SKM-1 treated with dmso at 0.1 percent for 144 hours (cell line): Measurements from ENCODE around the gene PDE11A.

Experiments
- DNase-seq: peaks from one replicate; lab custom pipeline; 2025; ENCODE audit not compliant: unreplicated experiment; lab: John Stamatoyannopoulos, UW

The PDE11A gene

DNA sequence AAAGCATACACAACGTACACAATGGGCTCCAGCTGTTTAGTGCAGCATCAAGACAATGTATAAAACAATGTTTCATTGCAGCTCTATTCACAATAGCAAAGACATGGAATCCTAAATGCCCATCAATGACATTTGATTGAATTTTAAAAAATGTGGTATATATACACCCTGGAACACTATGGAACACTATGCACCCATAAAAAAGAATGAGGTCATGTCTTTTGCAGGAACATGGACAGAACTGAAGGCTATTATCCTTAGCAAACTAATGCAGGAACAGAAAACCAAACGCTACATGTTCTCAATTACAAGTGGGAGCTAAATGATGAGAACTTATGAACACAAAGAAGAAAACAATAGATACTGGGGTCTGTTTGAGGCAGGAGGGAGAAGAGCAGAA is 364.5 kb downstream of the PDE11A start:
- DNase-seq, result no peak

DNA sequence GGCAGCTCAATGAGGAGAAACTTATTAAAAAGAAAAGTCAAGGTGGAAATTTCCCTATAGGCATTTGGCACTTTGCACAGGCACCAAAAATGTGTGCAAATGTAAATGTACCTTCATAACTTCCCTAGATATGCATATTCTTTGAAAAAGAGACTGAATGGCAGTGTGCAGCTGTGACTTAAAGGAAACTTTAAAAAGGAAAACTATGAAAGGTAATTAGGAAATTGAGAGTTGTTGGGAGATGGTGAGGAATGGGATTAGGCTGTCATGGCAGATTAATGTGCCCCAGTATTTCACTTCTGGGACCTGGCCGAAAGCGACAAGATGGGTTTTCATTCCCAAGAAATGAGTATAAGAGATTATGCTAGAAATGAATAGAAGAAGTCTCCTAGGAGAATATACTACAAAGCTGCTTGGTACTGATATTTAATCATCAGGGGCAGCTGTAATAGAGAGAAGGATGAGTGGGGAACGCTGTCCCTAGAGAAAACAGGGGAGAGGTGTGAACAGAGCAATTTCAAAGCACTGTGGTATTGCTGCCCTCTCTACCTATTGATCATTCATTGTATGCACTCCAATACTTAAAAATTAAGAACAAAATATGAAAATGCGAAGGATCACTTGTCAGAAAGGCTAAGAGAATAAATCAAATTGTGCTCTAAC is 366.9 kb downstream of the PDE11A start:
- DNase-seq, result no peak

GRCh38 chr2:177703159-177703558 is 369.4 kb downstream of the PDE11A start:
- no peak for DNase-seq

DNA sequence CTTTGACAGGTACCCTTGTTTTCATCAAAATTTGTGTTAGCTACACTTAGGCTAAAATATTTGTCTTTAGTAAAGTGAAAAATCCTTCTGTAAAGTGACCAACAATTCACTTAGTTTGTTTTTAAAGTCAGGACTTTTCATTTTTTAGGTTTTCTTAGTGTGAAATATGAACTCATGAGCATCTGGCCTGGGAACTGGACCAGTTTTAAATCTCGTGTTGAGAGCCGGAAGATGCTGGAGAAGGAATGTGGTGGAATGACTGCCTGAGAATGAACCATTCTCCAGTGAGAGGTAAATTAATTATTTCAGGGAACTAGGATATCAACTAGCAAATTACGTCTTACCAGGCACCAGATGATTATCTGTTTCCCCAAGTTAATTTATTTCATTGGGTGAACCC is 374.3 kb downstream of the PDE11A start:
- no peak for DNase-seq

- no peak for DNase-seq
Observed at GRCh38 chr2:177694348-177694747, 378.2 kb downstream of the PDE11A start.

DNA sequence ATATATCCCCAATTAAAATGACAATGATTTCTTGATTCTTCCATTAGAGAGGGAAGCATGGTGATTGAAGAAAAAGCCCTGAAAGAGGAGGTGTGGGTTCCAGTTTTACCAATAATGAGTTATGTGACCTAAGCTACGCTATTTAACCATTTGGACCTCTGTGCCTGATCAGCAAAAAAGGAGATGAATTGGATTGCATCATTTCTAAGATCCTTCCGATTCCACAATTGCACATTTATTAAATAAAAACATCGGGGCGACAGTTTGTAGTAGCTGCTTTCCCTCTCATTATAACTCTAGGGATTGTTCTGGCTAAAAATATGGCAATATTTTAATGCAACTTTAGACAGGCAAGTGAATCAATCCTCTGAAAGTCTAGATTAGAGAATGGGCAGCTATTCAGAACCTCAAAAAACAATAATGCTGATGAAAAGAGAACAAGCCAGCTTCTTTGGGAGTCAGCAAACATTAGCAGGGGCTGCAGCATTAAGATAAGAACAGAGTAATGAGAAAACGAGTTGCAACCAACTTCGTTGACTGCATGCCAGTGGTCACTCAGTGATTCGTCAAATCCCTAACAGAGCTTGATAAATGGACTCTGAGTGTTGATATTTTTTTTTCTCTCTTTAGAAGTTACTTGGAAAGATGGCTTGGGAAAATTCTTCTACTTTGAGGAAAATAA is 378.8 kb downstream of the PDE11A start:
- DNase-seq, result no peak

GRCh38 chr2:177692783-177693269 is 379.8 kb downstream of the PDE11A start:
- no peak for DNase-seq

GRCh38 chr2:177692042-177692782 is 380.4 kb downstream of the PDE11A start:
- DNase-seq, result no peak

DNA sequence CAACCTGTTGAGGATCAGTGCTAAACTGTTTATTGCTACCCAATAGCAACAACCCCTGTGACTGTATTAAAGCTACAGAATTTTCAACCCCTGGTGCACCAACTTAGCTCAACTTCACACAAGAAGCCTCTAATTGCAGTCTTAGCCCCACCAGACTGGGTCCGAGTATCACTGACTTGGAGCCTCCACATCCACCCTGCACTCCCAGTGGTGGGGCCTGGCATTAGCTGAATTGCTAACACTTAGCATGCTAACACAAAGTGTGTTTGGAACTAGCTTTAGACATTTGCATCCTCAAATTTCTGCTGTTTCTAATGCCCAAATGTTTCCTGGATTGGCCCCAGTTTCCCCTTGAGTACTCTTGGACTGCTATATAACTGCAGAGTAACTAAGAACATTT is 381.4 kb downstream of the PDE11A start:
- DNase-seq, result no peak

- no peak for DNase-seq
Observed at GRCh38 chr2:177689623-177690022, 383.0 kb downstream of the PDE11A start.

DNA sequence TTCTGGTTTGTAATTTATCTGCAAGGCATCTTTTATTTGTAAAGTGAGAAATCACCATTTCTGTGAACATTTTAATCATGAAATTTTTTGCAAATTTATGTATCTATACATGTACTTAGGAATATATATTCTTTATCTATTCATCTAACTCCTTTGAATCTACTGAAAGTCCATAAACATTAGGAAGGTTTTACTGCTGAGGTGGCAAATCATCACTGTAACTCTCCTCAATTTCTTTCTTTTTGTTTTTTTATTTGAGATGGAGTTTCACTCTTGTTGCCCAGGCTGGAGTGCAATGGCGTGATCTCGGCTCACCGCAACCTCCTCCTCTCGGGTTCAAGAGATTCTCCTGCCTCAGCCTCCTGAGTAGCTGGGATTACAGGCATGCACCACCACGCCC is 383.7 kb downstream of the PDE11A start:
- DNase-seq, result no peak

GRCh38 chr2:177683661-177684069 is 388.9 kb downstream of the PDE11A start:
- DNase-seq, result no peak

GRCh38 chr2:177682836-177683660 is 389.5 kb downstream of the PDE11A start:
- no peak for DNase-seq

DNA sequence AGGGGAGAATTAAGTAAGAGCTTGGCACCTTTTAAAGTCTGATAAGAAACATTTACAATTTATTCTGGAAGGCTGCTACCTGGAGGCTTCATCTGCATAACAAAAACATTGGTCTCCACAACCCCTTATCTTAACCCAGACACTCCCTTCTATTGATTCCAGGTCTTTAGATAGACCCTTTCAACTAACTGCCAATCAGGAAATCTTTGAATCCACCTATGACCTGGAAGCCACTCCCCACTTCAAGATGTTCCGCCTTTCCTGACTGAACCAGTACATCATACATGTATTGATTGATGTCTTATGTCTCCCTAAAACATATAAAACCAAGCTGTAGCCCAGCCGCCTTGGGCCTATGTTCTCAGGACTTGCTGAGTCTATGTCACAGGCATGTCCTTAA is 390.6 kb downstream of the PDE11A start:
- DNase-seq, result no peak

GRCh38 chr2:177680866-177681712 is 391.5 kb downstream of the PDE11A start:
- DNase-seq, result no peak

GRCh38 chr2:177679611-177680605 is 392.7 kb downstream of the PDE11A start:
- no peak for DNase-seq

DNA sequence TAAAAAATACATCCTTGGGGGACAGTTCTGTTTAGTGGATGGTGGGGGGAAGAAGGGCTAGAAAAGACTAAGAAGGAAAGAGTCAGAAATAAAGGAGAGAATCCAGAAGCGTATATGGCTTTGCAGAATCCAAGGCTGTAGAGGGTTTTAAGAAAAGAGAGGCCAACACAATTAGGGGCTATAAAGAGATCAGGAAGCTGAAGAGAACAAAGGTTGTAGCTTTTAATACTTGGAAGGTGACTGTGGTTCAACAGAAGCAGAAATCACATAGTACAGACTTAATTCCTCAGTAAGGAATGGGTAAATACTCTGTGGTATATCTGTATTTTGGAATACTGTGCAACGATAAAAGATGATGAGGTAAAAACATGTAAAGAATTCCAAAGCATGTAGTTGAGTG is 393.6 kb downstream of the PDE11A start:
- DNase-seq, result no peak

DNA sequence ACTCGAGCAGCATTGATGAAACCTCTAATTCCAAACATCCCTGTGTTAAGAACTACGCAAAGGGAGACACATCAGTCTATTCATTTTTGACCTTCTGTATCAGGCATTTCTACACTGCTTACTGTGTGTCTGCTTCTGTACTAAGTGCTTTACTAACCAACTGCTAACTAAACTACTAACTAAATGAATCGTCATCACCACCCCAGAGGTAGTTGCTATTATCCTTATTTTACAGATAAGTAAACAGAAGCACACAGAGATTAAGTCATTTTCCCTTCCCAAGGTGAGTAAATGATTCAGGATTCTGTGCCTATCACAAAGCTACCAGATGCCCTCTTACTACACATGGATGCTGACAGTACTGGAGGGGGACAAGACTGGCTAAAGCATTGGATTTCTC is 395.9 kb downstream of the PDE11A start:
- DNase-seq, result no peak

DNA sequence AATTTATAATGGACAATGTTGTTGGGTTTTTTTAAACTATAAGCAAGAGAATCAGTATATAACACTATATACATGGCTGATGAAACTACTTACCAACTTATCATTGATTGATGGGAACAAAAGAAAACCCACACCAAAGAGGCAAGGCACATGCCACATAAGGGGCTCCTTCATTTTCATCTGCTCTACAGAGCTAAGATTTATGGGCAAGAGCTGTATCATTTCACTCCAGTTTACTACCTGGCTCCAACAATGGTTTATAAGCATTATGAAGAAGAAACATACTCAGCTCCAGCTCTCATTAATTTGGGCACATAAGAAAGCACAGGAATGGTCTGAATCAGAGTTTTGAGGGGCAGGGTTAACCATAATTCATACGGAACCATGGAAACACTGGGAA is 396.8 kb downstream of the PDE11A start:
- no peak for DNase-seq
